Panc1 (cell line): Measurements from ENCODE around the gene SHOC2. TPM values are rescaled to one million over a fixed set of nuclear protein-coding genes. Genes with fewer than 3 reads are reported as not detected.

Experiments used
- ATAC-seq: fragments of 200-7000 bp; cut with Tn5 transposase; 2 replicates; pipeline ENCODE4 v1.9.1; 2020; ENCODE audit warnings: mild to moderate bottlenecking, moderate library complexity
- BruUV-seq: library from RNA; stranded (reverse); fragments of 400-500 nt; replicated peaks from 2 replicates; lab custom pipeline; 2021; lab: Mats Ljungman, UMichigan
- CTCF ChIA-PET: fragments of 300-600 bp; sonication (Branson Sonifier 250); formaldehyde crosslinking; loops from one replicate; lab custom pipeline; 2022; ENCODE audit warnings: antibody characterized with exemption; lab: Charles Lee
- POLR2A ChIA-PET: fragments of 300-600 bp; sonication (Branson Sonifier 250); formaldehyde crosslinking; loops from one replicate; lab custom pipeline; 2022; ENCODE audit warnings: antibody characterized with exemption; lab: Charles Lee
- DNase-seq: peaks from one replicate; pipeline ENCODE4 v3.0.0-alpha.2; 2010; ENCODE audit warnings: low read depth, low spot score
- H3K27ac ChIP-seq: 2 replicates; pipeline ENCODE4 v1.5.1; 2011; ENCODE audit warnings: mild to moderate bottlenecking, low read length, inconsistent platforms
- H3K27me3 ChIP-seq: fragments of 200-500 bp; sonication (Bioruptor generic); 2 replicates; pipeline ENCODE4 v1.6.0; 2014; ENCODE audit warnings: low read length, inconsistent platforms; ENCODE audit not compliant: control insufficient read depth, insufficient read depth
- H3K36me3 ChIP-seq: fragments of 200-500 bp; sonication (Bioruptor generic); 2 replicates; pipeline ENCODE4 v1.5.1; 2014; ENCODE audit warnings: inconsistent platforms, mild to moderate bottlenecking, low read length, moderate library complexity; ENCODE audit not compliant: control insufficient read depth, insufficient read depth
- H3K4me1 ChIP-seq: 2 replicates; pipeline ENCODE4 v1.5.1; 2011; ENCODE audit warnings: inconsistent platforms, mild to moderate bottlenecking, low read length, moderate library complexity; ENCODE audit not compliant: control insufficient read depth, insufficient read depth
- H3K4me3 ChIP-seq, 2 experiments: 2 replicates each; pipeline ENCODE4 v1.5.1; 2011 to 2012; ENCODE audit warnings: low read depth in 2 of 2, low read length in 2 of 2, mild to moderate bottlenecking in 2 of 2, inconsistent platforms in 1 of 2, moderate library complexity in 1 of 2
- H3K9me3 ChIP-seq: fragments of 200-500 bp; sonication (Bioruptor generic); 2 replicates; pipeline ENCODE4 v1.5.1; 2014; ENCODE audit warnings: low read depth, mild to moderate bottlenecking, inconsistent platforms, low read length, moderate library complexity; ENCODE audit not compliant: control insufficient read depth, insufficient read depth
- POLR2AphosphoS5 ChIP-seq: IDR thresholded peaks from 2 replicates; pipeline ENCODE4 v1.6.1; 2012; ENCODE audit warnings: mild to moderate bottlenecking, low read depth, low read length, moderate library complexity
- SIN3A ChIP-seq: IDR thresholded peaks from 2 replicates; pipeline ENCODE4 v1.6.1; 2012; ENCODE audit warnings: low read depth, mild to moderate bottlenecking, low read length, moderate library complexity, borderline replicate concordance; ENCODE audit not compliant: insufficient read depth
- TCF7L2 ChIP-seq: IDR thresholded peaks from 2 replicates; pipeline ENCODE4 v1.6.1; 2011; ENCODE audit warnings: mild to moderate bottlenecking, low read depth, low read length, inconsistent platforms
- in situ Hi-C: cut with HindIII; loops from 2 replicates; pipeline ENCODE4 v1.10.0; 2016; ENCODE audit warnings: low sequenced_read_pairs, low pct_unique_long_range_greater_than_20kb
- intact Hi-C: fragments of 100-400 bp; cut with micrococcal nuclease; formaldehyde crosslinking; loops from one replicate; pipeline ENCODE4 v1.10.0; 2022; ENCODE audit not compliant: unreplicated experiment
- total RNA-seq: library from RNA; stranded (reverse); gene quantifications from one replicate; pipeline ENCODE4 v1.2.1, GENCODE V29; 2021; ENCODE audit not compliant: unreplicated experiment
- TF ChIP-seq, protein P1 (sequence below): fragments of 450-650 bp; IDR thresholded peaks from 2 replicates; pipeline ENCODE4 v1.5.1; 2017; ENCODE audit warnings: mild to moderate bottlenecking
- TF ChIP-seq, protein P2 (sequence below), 2 experiments: IDR thresholded peaks; 2 replicates each; pipeline ENCODE4 v1.6.1; 2011 to 2012; ENCODE audit warnings: low read depth in 2 of 2, control low read depth in 1 of 2, low read length in 1 of 2, mild to moderate bottlenecking in 1 of 2, moderate library complexity in 1 of 2; ENCODE audit not compliant: insufficient read depth in 1 of 2

The SHOC2 gene
- total RNA-seq, 1 experiment from 2014 or later: 56.6 TPM

DNA sequence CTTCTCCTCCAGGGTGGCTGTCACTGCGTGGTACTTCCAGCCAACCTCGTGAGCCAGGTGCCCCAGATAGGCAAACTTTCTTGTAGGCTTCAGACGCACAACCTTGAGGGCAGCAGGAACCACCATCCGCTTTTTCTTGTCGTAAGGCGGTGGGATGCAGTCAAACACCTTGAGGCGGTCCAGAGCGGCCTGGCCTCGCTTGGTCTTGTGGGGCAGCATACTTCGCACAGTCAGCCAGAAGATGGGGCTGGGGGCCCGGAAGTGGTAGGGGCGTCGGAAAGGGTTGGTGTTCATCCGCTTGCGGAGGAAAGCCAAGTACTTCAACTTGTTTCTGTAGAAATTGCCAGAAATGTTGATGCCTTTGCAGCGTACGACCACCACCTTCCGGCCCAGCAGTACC is 17.4 kb downstream of the SHOC2 start:
- H3K9me3 ChIP-seq: no peaks in the 10 kb centered on the region
- in situ Hi-C loops: no loop called here
- TF ChIP-seq POLR2AphosphoS5 (no peak), TCF7L2 (no peak), SIN3A (no peak)
- TF ChIP-seq, protein P1, sequence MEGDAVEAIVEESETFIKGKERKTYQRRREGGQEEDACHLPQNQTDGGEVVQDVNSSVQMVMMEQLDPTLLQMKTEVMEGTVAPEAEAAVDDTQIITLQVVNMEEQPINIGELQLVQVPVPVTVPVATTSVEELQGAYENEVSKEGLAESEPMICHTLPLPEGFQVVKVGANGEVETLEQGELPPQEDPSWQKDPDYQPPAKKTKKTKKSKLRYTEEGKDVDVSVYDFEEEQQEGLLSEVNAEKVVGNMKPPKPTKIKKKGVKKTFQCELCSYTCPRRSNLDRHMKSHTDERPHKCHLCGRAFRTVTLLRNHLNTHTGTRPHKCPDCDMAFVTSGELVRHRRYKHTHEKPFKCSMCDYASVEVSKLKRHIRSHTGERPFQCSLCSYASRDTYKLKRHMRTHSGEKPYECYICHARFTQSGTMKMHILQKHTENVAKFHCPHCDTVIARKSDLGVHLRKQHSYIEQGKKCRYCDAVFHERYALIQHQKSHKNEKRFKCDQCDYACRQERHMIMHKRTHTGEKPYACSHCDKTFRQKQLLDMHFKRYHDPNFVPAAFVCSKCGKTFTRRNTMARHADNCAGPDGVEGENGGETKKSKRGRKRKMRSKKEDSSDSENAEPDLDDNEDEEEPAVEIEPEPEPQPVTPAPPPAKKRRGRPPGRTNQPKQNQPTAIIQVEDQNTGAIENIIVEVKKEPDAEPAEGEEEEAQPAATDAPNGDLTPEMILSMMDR: no peak
- TF ChIP-seq, protein P2, sequence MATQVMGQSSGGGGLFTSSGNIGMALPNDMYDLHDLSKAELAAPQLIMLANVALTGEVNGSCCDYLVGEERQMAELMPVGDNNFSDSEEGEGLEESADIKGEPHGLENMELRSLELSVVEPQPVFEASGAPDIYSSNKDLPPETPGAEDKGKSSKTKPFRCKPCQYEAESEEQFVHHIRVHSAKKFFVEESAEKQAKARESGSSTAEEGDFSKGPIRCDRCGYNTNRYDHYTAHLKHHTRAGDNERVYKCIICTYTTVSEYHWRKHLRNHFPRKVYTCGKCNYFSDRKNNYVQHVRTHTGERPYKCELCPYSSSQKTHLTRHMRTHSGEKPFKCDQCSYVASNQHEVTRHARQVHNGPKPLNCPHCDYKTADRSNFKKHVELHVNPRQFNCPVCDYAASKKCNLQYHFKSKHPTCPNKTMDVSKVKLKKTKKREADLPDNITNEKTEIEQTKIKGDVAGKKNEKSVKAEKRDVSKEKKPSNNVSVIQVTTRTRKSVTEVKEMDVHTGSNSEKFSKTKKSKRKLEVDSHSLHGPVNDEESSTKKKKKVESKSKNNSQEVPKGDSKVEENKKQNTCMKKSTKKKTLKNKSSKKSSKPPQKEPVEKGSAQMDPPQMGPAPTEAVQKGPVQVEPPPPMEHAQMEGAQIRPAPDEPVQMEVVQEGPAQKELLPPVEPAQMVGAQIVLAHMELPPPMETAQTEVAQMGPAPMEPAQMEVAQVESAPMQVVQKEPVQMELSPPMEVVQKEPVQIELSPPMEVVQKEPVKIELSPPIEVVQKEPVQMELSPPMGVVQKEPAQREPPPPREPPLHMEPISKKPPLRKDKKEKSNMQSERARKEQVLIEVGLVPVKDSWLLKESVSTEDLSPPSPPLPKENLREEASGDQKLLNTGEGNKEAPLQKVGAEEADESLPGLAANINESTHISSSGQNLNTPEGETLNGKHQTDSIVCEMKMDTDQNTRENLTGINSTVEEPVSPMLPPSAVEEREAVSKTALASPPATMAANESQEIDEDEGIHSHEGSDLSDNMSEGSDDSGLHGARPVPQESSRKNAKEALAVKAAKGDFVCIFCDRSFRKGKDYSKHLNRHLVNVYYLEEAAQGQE (IDR thresholded peaks at IDR 0.05; ENCODE audit: insufficient read depth in 1 of 2, low read depth in 2 of 2, low read length in 1 of 2): no peak
- H3K27ac ChIP-seq: no peak overlapping the region
- H3K27me3 ChIP-seq: no peaks in the 10 kb centered on the region
- DNase-seq: no peak
- H3K4me1 ChIP-seq: peaks cover 11% of the 10 kb centered on the region; the same call in 1 of the 2 replicates
- ChIA-PET CTCF (no interaction called here), POLR2A (interaction anchor here (2.0 kb wide), 1 partner anchor 18 kb away, joined by 7 read pairs; the partner anchor contains the start of genes BBIP1 and SHOC2)
- intact Hi-C loops: no loop called here
- BruUV-seq: no TSS peak
- H3K36me3 ChIP-seq: no peaks in the 10 kb centered on the region
- H3K4me3 ChIP-seq: no peak overlapping the region
- no peak for ATAC-seq

DNA sequence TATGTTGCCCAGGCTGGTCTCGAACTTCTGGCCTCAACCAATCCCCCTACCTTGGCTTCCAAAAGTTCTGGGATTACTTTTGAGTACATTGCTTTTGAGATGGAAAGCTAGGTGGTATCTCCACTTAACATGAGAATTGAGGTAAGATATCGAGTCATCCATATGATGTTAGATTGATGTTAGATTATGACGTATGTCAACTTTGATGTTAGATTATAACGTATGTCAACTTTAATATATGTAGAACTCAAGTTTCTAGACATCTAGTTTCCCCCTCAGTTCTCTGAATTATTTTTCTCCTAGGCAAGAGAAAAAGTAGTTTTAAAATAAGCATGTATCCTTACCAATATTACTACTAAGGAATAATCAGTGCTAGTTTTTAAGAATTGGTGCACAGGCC is 20.0 kb downstream of the SHOC2 start:
- H3K4me3 ChIP-seq: no peak overlapping the region
- in situ Hi-C loops (no loop called here), intact Hi-C loops (no loop called here)
- H3K4me1 ChIP-seq: no peaks in the 10 kb centered on the region
- ChIA-PET POLR2A (no interaction called here), CTCF (no interaction called here)
- DNase-seq: no peak
- H3K36me3 ChIP-seq: no peaks in the 10 kb centered on the region
- no peaks in the 10 kb centered on the region for H3K9me3 ChIP-seq
- H3K27me3 ChIP-seq: no peaks in the 10 kb centered on the region
- no peak overlapping the region for H3K27ac ChIP-seq
- no peak for ATAC-seq
- TF ChIP-seq, protein P1: no peak
- TF ChIP-seq TCF7L2 (no peak), POLR2AphosphoS5 (no peak), SIN3A (no peak)
- TF ChIP-seq, protein P2 (IDR thresholded peaks at IDR 0.05; ENCODE audit: insufficient read depth in 1 of 2, low read depth in 2 of 2, low read length in 1 of 2): no peak
- BruUV-seq: no TSS peak
